OCI-LY3 (cell line): ENCODE results near the gene RHOD.
A peak's percentile ranks its signal among the peaks of the same experiment; 100 is the strongest.

ENCODE experiments used
- H2AFZ ChIP-seq: fragments of 200-600, 300-600 bp; shearing (Covaris generic); 2 replicates; pipeline ENCODE4 v1.6.0; 2014; ENCODE audit warnings: antibody characterized with exemption, low read depth, low read length
- H3K27ac ChIP-seq: fragments of 200-600, 300-600 bp; sonication (generic); 2 replicates; pipeline ENCODE4 v1.5.1; 2014; ENCODE audit warnings: mild to moderate bottlenecking, low read length, moderate library complexity, mixed read lengths
- H3K27me3 ChIP-seq: fragments of 200-600, 300-600 bp; sonication (generic); 2 replicates; pipeline ENCODE4 v1.6.1; 2014; ENCODE audit warnings: low read depth, low read length, mixed read lengths
- H3K36me3 ChIP-seq: fragments of 200-600, 300-600 bp; sonication (generic); replicated peaks from 2 replicates; pipeline ENCODE3; 2014; ENCODE audit warnings: low read depth, low read length, mixed read lengths
- H3K4me1 ChIP-seq: fragments of 300-600, 200-600 bp; sonication (generic); 2 replicates; pipeline ENCODE4 v1.6.1; 2014; ENCODE audit warnings: low read length, mixed read lengths
- H3K4me2 ChIP-seq: fragments of 200-600, 300-600 bp; sonication (generic); 2 replicates; pipeline ENCODE4 v1.6.1; 2014; ENCODE audit warnings: low read length, mixed read lengths
- H3K4me3 ChIP-seq: fragments of 300-600, 200-600 bp; sonication (generic); 2 replicates; pipeline ENCODE4 v1.5.1; 2014; ENCODE audit warnings: antibody characterized with exemption, mild to moderate bottlenecking, low read length, moderate library complexity
- H3K79me2 ChIP-seq: fragments of 300-600, 200-600 bp; shearing (Covaris generic); 2 replicates; pipeline ENCODE4 v1.6.1; 2014; ENCODE audit warnings: mild to moderate bottlenecking, low read length, mixed read lengths
- H3K9ac ChIP-seq: fragments of 300-600, 200-600 bp; shearing (Covaris generic); 2 replicates; pipeline ENCODE4 v1.6.0; 2014; ENCODE audit warnings: mild to moderate bottlenecking, low read length, moderate library complexity
- H3K9me3 ChIP-seq: fragments of 200-600, 300-600 bp; shearing (Covaris generic); 2 replicates; pipeline ENCODE4 v1.6.1; 2014; ENCODE audit warnings: low read length, mixed read lengths; ENCODE audit not compliant: insufficient read depth
- H4K20me1 ChIP-seq: fragments of 200-600, 300-600 bp; sonication (generic); 2 replicates; pipeline ENCODE4 v1.6.1; 2016; ENCODE audit warnings: low read length, mixed read lengths; ENCODE audit not compliant: insufficient read depth
- CTCF ChIP-seq: fragments of 200-600, 300-600 bp; sonication (generic); IDR thresholded peaks from 2 replicates; pipeline ENCODE4 v1.5.1; 2014; ENCODE audit warnings: antibody characterized with exemption, low read length, low read depth
- EZH2phosphoT487 ChIP-seq: fragments of 200-600 bp; shearing (Covaris generic); IDR thresholded peaks from 2 replicates; pipeline ENCODE4 v1.6.1; 2018; ENCODE audit warnings: antibody characterized with exemption, mixed run types, low read depth

The RHOD gene

GRCh38 chr11:67120881-67121710, 64.4 kb downstream of the RHOD start:
- H3K4me2 ChIP-seq: peak overlapping the region; percentile 81
- peaks cover 85% of the 10 kb centered on the region for H3K79me2 ChIP-seq
- peak overlapping the region; percentile 90 for H3K9ac ChIP-seq
- peaks cover 43% of the 10 kb centered on the region for H4K20me1 ChIP-seq
- peak overlapping the region; percentile 90 for H3K27ac ChIP-seq
- peaks cover 31% of the 10 kb centered on the region for H3K4me1 ChIP-seq
- TF ChIP-seq CTCF: no peak
- TF ChIP-seq EZH2phosphoT487: no peak
- H3K27me3 ChIP-seq: no peaks in the 10 kb centered on the region
- no peaks in the 10 kb centered on the region for H3K9me3 ChIP-seq
- H3K4me3 ChIP-seq: peak overlapping the region; percentile 84
- peaks cover 29% of the 10 kb centered on the region for H3K36me3 ChIP-seq
- H2AFZ ChIP-seq: no peak overlapping the region
